Heart left ventricle (tissue), 16 donors: ENCODE measurements around the gene ZSCAN26. TPM values are rescaled to one million over a fixed set of nuclear protein-coding genes. Genes with fewer than 3 reads are reported as not detected.

Experiments used
- ATAC-seq, 4 donors: fragments of 200-7000 bp; cut with Tn5 transposase; one replicate each; pipeline ENCODE4 v1.9.1; 2020 to 2022; ENCODE audit warnings: moderate library complexity in 4 of 4, mild to moderate bottlenecking in 3 of 4, moderate number of reproducible peaks in 1 of 4
- DNase-seq, 5 donors: peaks; one replicate each; pipeline ENCODE4 v3.0.0-alpha.2; 2020
- H3K27ac ChIP-seq, 12 donors: fragments of 200-600 bp; sonication (generic) in 4 of 12; one replicate each; pipeline versions ENCODE4 v1.5.0 to v1.8.0; 2016 to 2022; ENCODE audit warnings: mild to moderate bottlenecking in 2 of 12
- H3K27me3 ChIP-seq, 9 donors: fragments of 200-600 bp; sonication (generic) in 2 of 9; one replicate each; pipeline versions ENCODE4 v1.5.1 to v1.8.0; 2016 to 2022; ENCODE audit warnings: mild to moderate bottlenecking in 3 of 9
- H3K36me3 ChIP-seq, 9 donors: fragments of 200-600 bp; sonication (generic) in 2 of 9; one replicate each; pipeline versions ENCODE4 v1.5.0 to v1.8.0; 2018 to 2022; ENCODE audit warnings: mild to moderate bottlenecking in 2 of 9
- H3K4me1 ChIP-seq, 12 donors: fragments of 200-600 bp; sonication (generic) in 4 of 12; one replicate each; pipeline versions ENCODE4 v1.5.0 to v1.8.0; 2016 to 2022; ENCODE audit warnings: mild to moderate bottlenecking in 3 of 12
- H3K4me3 ChIP-seq, 12 donors: fragments of 200-600 bp; sonication (generic) in 4 of 12; one replicate each; pipeline versions ENCODE4 v1.5.0 to v1.8.0; 2017 to 2022; ENCODE audit warnings: mild to moderate bottlenecking in 9 of 12, moderate library complexity in 4 of 12
- H3K9me3 ChIP-seq, 12 donors: fragments of 200-600 bp; sonication (generic) in 4 of 12; one replicate each; pipeline versions ENCODE4 v1.5.0 to v1.8.0; 2016 to 2022; ENCODE audit warnings: mild to moderate bottlenecking in 1 of 12
- CTCF ChIP-seq, 12 donors: fragments of 200-600 bp; sonication (generic) in 4 of 12; IDR thresholded peaks; one replicate each; pipeline versions ENCODE4 v1.5.0 to v1.8.0; 2018 to 2022; ENCODE audit warnings: antibody characterized with exemption in 12 of 12, mild to moderate bottlenecking in 5 of 12
- POLR2A ChIP-seq, 2 donors: fragments of 450-650 bp; IDR thresholded peaks; one replicate each; pipeline ENCODE4 v1.6.1; 2017; ENCODE audit warnings: antibody characterized with exemption in 2 of 2, mild to moderate bottlenecking in 2 of 2, moderate library complexity in 2 of 2
- WGBS, 4 donors: extraction: QIAGEN DNeasy Blood & Tissue Kit in 2 of 4; methylation state at CpG; one replicate each; pipeline versions ENCODE4 v1.1.5 to v1.1.7; 2013 to 2018; 5-methylcytosine and 5-hydroxymethylcytosine counted together
- intact Hi-C, 10 donors: fragments of 100-400 bp; cut with DNase I; formaldehyde crosslinking; loops; one replicate each; pipeline versions ENCODE4 v1.11.1 to v1.14.2; 2022
- polyA plus RNA-seq, 2 donors: library from polyadenylated mRNA; stranded (reverse); fragments of 200-250 nt; gene quantifications; one replicate each; pipeline ENCODE4 v1.2.3, GENCODE V29; 2013
- total RNA-seq, 9 donors: library from RNA; depleted of rRNA in 2 of 9; stranded (reverse); fragments of >200 nt in 2 of 9; fragmentation: NEBNext Ultra II Directional in 3 of 9; extraction: Animal tissue kit (Norgen Biotek cat#: 25700) in 3 of 9; gene quantifications; one replicate each; pipeline versions ENCODE4 v1.1.0 to v1.2.4, GENCODE V29; 2016 to 2023
- donor health status: ischemic (EF 13 %, LVEDD 7.1; RV severe dilation, severe dysfunction).
- donor health status: healthy with polysubstance abuse.
- donor health status: DM: no; HTN: yes; CAD: no.
- donor health status: DM: no; HTN: no; CAD: no.
- donor health status: ischemic (EF 25% LVEDD 6.9; RV normal size, moderate dysfunction).
- donor health status: ischemic (EF 25% LVEDD 5.7; RV mildly dilated, moderate dysfunction).
- donor health status: healthy.
- donor health status: DM: yes; HTN: yes; CAD: no.
- donor health status: ischemic (EF 35%, LVEDD 5.7; RV mildly dilated, moderate dysfunction).
- donor health status: nonischemic (EF 11% LVEDD 7.7; RV severe dilation, severe dysfunction).
- donor health status: DM: yes; HTN: yes; CAD: no.
- donor health status: PGD.
- donor health status: ischemic (EF 29% LVEDD 5.4; RV normal size, mild dysfunction).
- donor health status: nonischemic (EF 23%, LVEDD 6.1; RV moderate dilation, normal function).

ZSCAN26 gene
- total and polyA plus RNA-seq, 11 donors: 8.1 to 16.4 (median 12.2) TPM

DNA sequence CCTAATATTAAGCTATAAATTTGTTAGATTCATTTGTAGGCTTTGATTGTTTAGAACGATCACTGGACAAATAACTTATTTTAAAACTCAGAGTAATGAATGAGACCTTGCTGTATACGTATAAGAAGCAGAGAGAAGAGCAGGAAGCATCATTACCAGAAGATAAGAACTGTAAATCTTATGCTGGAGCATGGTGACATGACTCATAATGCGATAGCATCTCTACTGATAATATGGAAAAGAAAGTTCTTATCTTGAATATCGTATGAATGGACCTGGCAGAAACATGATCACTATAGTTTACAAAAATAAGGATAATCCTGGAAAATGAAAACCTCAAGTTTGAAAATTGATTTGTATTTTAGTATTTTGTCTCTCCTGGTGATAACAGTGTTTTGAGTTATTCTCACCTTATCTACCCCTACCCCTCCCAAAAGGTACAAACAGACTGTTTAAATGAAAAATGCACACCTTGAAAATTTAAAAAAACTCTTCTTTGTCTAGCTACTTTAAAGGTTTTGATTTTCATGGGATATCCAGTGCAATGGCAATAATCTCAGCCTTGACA is 2.0 kb upstream of the ZSCAN26 start:
- DNase-seq: no peak
- TF ChIP-seq CTCF (IDR thresholded peaks at IDR 0.05) (no peak), POLR2A (IDR thresholded peaks at IDR 0.05) (no peak)
- Histone ChIP-seq H3K4me1 (peaks cover 0 to 34% (median 12%) of the 10 kb centered on the region in 12 donors), H3K9me3 (peaks cover 0 to 16% (median 5%) of the 10 kb centered on the region in 12 donors), H3K36me3 (no peaks in the 10 kb centered on the region), H3K4me3 (no peak overlapping the region), H3K27ac (no peak overlapping the region), H3K27me3 (no peaks in the 10 kb centered on the region)
- intact Hi-C loops: loop anchor here in 5 of 10 donors (5.0 kb wide), 5 partner anchors 67 to 128 kb away; partner anchors contain the start of genes ZSCAN31 (in 3 of the 5) and ZKSCAN8 (in 1 of the 5)
- ATAC-seq: no peak
- 59 to 65% (median 63%) methylated on average over 4 of the region's 4 CpGs for WGBS, 4 donors

DNA sequence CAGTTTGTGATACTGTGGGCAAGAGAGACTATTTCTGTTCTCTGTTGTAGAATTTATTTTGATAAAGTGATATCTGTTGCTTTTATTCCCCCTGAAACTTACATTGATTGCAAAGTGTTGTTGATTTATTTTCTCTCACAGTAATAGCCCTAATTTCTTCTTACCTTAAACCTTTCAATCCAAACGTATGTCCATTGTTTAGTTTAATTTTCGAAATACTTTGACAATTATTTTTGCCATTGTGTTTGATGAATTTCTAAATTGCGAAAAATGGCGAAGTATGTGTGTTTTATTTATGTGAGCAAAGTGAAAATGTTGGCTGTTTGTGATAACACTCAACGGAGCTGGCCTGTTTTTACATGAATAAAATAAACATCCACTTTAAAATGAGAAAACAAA is 381 bp upstream of the ZSCAN26 start:
- intact Hi-C loops: loop anchor here in 5 of 10 donors (5.0 kb wide), 5 partner anchors 66 to 129 kb away; partner anchors contain the start of genes ZSCAN31 (in 3 of the 5) and ZKSCAN8 (in 1 of the 5)
- no peaks in the 10 kb centered on the region for H3K9me3 ChIP-seq
- no peak for ATAC-seq
- peaks cover 0 to 35% (median 12%) of the 10 kb centered on the region in 12 donors for H3K4me1 ChIP-seq
- 11 to 23% (median 15%) methylated on average over 5 of the region's 5 CpGs for WGBS, 4 donors
- no peak for DNase-seq
- H3K27me3 ChIP-seq: no peaks in the 10 kb centered on the region
- peak overlapping the region; percentile 45 to 93 (median 87) for H3K27ac ChIP-seq
- H3K4me3 ChIP-seq: peak overlapping the region; percentile 29 to 88 (median 76)
- TF ChIP-seq CTCF (IDR thresholded peaks at IDR 0.05) (no peak), POLR2A (IDR thresholded peaks at IDR 0.05) (no peak)
- H3K36me3 ChIP-seq: peaks cover 0 to 6% (median 0%) of the 10 kb centered on the region in 9 donors

DNA sequence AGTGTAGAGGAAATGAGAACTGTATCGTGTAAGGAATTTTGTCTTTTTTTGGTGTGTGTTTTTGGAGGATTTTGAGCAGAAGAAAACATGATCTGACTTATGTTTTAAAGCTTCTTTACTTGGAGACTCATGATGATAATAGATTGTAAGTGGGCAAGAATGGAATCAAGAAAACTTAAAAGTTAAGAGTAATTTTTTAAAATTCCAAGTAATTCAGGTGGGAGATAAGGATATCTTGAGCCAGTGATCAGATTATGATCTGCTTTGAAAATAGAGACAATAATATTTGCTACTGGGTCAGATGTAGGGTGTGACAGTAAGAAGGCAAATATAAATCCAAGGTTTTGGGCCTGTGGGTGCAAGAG is 734 bp downstream of the ZSCAN26 start:
- DNase-seq (no peak), ATAC-seq (no peak)
- no peaks in the 10 kb centered on the region for H3K9me3 ChIP-seq
- intact Hi-C loops: loop anchor here in 5 of 10 donors (5.0 kb wide), 5 partner anchors 65 to 130 kb away; partner anchors contain the start of genes ZSCAN31 (in 3 of the 5) and ZKSCAN8 (in 1 of the 5)
- peaks cover 0 to 18% (median 10%) of the 10 kb centered on the region in 9 donors for H3K36me3 ChIP-seq
- 0 to 2% (median 1%) methylated on average over 1 of the region's 1 CpG for WGBS, 4 donors
- H3K4me1 ChIP-seq: peaks cover 0 to 35% (median 12%) of the 10 kb centered on the region in 12 donors
- H3K27ac ChIP-seq: peak overlapping the region in 11 of 12 donors; percentile 45 to 93 (median 88)
- H3K4me3 ChIP-seq: peak overlapping the region; percentile 29 to 88 (median 76)
- no peaks in the 10 kb centered on the region for H3K27me3 ChIP-seq
- TF ChIP-seq CTCF (IDR thresholded peaks at IDR 0.05) (no peak), POLR2A (IDR thresholded peaks at IDR 0.05) (no peak)

DNA sequence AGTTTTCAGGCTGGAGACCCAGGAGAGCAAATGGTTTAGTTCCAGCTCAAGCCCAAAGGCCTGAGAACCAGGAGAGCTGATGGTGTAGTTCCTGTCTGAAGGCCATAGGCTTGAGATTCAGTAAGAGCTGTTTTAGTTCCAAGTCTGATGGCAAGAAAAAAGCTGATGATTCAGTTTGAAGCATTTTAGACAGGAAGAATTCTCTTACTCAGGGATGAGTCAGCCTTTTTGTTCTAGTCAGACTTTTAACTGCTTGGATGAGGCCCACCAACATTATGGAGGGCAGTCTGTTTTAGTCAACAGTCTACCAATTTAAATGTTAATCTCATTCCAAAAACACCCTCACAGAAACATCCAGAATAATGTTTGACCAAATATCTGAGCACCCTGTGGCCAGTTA is 2.5 kb downstream of the ZSCAN26 start:
- H3K9me3 ChIP-seq: no peaks in the 10 kb centered on the region
- H3K36me3 ChIP-seq: peaks cover 0 to 36% (median 28%) of the 10 kb centered on the region in 9 donors
- intact Hi-C loops: loop anchor here in 5 of 10 donors (5.0 kb wide), 5 partner anchors 63 to 132 kb away; partner anchors contain the start of genes ZSCAN31 (in 3 of the 5) and ZKSCAN8 (in 1 of the 5)
- peak overlapping the region in 1 of 12 donors; percentile 15 for H3K27ac ChIP-seq
- H3K4me1 ChIP-seq: peaks cover 0 to 42% (median 12%) of the 10 kb centered on the region in 12 donors
- ATAC-seq (peak in 1 of 4 donors; percentile 33), DNase-seq (no peak)
- H3K4me3 ChIP-seq: no peak overlapping the region
- no peaks in the 10 kb centered on the region for H3K27me3 ChIP-seq
- TF ChIP-seq CTCF (IDR thresholded peaks at IDR 0.05) (no peak), POLR2A (IDR thresholded peaks at IDR 0.05) (no peak)
